ENCODE results near the gene DLEU7.

DLEU7 gene

GRCh38 chr13:50788551-50789210 is 54.8 kb downstream of the DLEU7 start:
- DNase-seq = no peak

- DNase-seq = no peak
Observed at GRCh38 chr13:50787316-50788195, 55.9 kb downstream of the DLEU7 start.

- DNase-seq = no peak
Observed at GRCh38 chr13:50783717-50784290, 59.7 kb downstream of the DLEU7 start.

- DNase-seq = no peak
Observed at GRCh38 chr13:50783066-50783465, 60.4 kb downstream of the DLEU7 start.

- no peak for DNase-seq
Observed at GRCh38 chr13:50780201-50781015, 63.1 kb downstream of the DLEU7 start.

- no peak for DNase-seq
Observed at GRCh38 chr13:50779443-50780200, 63.9 kb downstream of the DLEU7 start.
